Measurements from ENCODE around the gene IFITM5.

DNA sequence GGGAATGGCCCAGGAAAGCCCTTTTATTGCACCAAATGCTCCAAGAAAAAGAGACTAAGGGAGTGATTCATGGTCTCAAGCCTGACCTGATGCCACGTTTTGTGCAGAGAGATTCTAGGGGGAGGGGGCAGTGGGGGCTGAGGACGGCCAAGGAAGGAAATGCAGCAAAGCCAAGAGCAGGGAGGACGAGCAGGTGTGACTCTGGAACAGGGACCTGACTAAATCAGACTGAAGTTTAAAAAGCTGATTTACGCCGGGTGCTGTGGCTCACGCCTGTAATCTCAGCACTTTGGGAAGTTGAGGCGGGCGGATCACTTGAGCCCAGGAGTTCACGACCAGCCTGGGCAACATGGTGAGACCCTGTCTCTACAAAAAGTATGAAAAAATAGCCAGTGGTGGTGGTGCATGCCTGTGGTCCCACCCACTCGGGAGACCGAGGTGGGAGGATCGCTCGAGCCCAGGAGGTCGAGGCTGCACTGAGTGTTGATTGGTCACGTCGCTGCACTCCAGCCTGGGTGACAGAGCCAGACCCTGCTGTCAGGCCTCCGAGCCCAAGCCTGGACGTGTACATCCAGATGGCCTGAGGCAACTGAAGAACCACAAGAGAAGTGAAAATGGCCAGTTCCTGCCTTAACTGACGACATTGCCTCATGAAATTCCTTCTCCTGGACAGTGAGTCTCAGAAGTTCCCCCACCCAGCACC lies 32.2 kb upstream of the IFITM5 start:
- TF ChIP-seq, protein P1, sequence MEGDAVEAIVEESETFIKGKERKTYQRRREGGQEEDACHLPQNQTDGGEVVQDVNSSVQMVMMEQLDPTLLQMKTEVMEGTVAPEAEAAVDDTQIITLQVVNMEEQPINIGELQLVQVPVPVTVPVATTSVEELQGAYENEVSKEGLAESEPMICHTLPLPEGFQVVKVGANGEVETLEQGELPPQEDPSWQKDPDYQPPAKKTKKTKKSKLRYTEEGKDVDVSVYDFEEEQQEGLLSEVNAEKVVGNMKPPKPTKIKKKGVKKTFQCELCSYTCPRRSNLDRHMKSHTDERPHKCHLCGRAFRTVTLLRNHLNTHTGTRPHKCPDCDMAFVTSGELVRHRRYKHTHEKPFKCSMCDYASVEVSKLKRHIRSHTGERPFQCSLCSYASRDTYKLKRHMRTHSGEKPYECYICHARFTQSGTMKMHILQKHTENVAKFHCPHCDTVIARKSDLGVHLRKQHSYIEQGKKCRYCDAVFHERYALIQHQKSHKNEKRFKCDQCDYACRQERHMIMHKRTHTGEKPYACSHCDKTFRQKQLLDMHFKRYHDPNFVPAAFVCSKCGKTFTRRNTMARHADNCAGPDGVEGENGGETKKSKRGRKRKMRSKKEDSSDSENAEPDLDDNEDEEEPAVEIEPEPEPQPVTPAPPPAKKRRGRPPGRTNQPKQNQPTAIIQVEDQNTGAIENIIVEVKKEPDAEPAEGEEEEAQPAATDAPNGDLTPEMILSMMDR (IDR thresholded peaks at IDR 0.05 in 8 of 11, conservative IDR thresholded peaks at IDR 0.05 in 3 of 11): no peak
- TF ChIP-seq POLR2A (IDR thresholded peaks at IDR 0.05): no peak

All from spleen (tissue), 7 donors.